ENCODE measurements around the gene CACNB4.
A peak's percentile ranks its signal among the peaks of the same experiment; 100 is the strongest.
"Not testable (repeated sequence)": the region's sequence is repeated elsewhere in the genome, so short reads cannot be mapped to it uniquely, and the experiment has no call there.

The CACNB4 gene

DNA sequence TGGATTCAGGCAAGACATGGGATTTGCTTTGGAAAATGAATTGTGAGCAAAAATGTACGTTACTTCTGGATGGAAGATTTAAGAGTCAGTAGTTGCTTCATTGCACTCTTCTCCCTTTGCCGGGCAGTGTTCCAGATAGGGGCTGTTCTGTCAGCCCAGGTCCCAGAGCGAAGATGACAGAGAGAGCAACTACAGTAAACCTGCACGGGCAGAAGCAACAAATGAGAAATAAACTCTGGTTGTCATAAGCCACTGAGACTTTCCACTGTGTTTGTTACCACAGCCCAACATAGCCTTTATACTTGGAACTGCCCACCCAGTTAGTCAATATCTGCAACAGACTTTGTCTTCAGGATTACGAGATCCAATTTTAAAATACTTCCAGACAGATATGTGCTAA lies 83.3 kb downstream of the CACNB4 start:
- no peak for DNase-seq

DNA sequence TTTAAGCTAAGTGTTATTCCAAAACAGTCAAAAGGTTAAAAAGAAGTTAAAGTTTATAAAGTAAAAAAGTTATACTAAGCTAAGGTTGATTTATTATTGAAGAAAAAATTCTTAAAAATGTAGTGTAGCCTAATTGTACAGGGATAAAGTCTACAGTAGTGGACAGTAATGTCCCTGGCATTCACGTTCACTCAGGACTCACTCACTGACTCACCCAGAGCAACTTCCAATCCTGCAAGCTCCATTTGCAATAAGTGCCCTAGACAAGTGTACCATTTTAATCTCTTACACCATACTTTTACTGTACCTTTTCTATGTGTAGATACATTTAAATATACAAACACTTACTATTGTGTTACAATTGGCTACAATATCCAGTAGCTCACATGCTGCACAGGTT lies 86.1 kb downstream of the CACNB4 start:
- DNase-seq: no peak

GRCh38 chr2:152011724-152012123 lies 87.1 kb downstream of the CACNB4 start:
- DNase-seq: no peak

- no peak for DNase-seq
Measured at GRCh38 chr2:152005607-152006006, 93.2 kb downstream of the CACNB4 start.

GRCh38 chr2:152003283-152003682 lies 95.6 kb downstream of the CACNB4 start:
- not testable (repeated sequence) for DNase-seq

DNA sequence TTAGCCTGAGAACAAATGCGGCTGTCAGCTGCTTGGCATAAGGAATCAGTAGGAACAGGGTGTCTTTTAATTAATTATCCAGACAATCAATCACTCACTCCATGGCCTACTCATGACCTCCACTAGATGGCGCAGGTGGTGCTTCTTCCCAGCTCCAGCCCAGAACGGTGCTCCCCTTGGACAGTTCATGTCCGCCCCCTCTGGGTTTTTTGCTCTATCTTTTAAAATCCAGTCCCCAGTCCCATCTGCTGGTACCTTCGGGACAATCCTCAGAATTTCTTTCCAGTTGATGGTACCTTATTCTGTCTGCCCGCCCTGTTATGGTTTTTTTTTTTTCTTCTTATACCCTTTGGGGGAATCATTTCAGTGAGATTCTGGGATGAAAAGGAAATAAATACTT lies 99.8 kb downstream of the CACNB4 start:
- DNase-seq: peak; percentile 50

- DNase-seq: no peak
Measured at GRCh38 chr2:151996243-151997003, 102.4 kb downstream of the CACNB4 start.

DNA sequence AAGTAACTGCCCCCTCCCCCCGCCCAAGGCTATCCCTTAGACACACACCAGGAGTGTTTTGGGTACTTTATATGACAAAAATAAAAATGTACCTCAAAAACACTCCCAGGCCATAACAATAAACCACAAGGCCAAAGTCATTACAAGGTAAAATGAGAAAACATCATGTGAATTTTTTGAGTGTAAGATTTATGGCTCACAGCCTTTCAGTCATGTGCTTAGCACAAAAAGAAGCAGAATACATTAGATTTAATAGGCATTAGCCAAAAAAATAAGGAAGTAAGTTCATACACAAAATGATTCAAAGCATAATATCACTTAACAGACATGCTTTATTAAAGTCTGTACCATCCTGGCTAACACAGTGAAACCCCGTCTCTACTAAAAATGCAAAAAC lies 103.7 kb downstream of the CACNB4 start:
- DNase-seq: no peak

GRCh38 chr2:151994178-151994577 lies 104.7 kb downstream of the CACNB4 start:
- not testable (repeated sequence) for DNase-seq

GRCh38 chr2:151991010-151991409 lies 107.8 kb downstream of the CACNB4 start:
- no peak for DNase-seq

GRCh38 chr2:151989378-151989777 lies 109.5 kb downstream of the CACNB4 start:
- DNase-seq: no peak

DNA sequence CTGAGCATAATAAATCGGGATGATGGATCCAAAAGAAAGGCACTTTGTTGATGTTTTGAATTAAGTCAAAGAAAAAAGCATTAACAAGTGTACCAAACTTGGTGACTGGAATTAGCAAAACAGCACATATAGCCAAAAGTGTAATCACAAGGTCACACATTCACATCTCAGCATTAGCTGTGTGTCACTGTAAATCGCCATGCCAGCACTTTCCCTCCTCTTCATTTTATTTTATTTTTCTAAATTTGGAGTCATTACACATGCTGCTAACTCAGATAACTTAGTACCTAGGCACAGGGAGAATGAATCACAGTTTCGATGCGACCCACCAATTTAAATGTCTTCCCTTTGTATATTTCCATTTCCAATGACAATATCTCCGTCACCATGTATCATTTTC lies 111.4 kb downstream of the CACNB4 start:
- DNase-seq: no peak

GRCh38 chr2:151984424-151985083 lies 114.3 kb downstream of the CACNB4 start:
- DNase-seq: no peak

DNA sequence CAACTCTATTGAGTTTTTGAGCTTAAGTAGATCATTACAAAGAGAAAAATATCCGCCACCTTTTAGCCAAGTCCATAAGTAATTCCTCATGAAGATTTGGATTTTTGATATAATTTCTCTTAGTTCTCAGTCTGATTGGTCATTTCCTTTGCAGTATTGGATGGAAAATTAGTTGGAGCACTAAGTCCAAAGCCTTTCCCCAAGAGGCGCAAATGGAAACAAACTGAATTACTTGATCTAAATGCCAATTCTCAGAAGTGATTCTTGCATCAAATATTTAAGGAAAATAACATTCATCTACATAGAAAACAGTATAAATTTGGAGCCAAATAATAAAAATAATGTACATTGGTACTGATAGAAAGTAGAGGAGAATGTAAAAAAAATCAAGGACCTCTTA lies 115.6 kb downstream of the CACNB4 start:
- no peak for DNase-seq

GRCh38 chr2:151981886-151982285 lies 117.0 kb downstream of the CACNB4 start:
- DNase-seq: no peak

- DNase-seq: no peak
Measured at GRCh38 chr2:151979694-151980093, 119.2 kb downstream of the CACNB4 start.

- DNase-seq: no peak
Measured at GRCh38 chr2:151978709-151979108, 120.1 kb downstream of the CACNB4 start.

DNA sequence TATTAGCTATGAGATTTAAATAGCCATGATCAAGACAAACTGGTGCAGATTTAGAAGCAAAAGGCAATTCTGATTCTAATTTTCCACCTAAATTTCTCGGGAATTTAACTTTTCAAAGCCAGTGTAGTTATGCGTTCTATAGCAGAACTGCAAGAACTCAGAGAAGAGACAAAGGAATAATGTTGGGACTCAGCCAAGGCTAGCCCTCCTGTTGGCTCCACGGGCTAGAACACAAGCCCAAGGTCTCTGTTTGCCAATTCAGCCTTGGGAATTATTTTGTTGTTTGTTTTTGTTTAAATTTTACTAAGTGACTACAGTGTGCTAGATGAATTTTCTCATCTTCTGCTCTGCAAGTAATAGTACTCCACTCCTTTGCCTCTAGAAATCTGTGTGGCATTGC lies 121.2 kb downstream of the CACNB4 start:
- no peak for DNase-seq

DNA sequence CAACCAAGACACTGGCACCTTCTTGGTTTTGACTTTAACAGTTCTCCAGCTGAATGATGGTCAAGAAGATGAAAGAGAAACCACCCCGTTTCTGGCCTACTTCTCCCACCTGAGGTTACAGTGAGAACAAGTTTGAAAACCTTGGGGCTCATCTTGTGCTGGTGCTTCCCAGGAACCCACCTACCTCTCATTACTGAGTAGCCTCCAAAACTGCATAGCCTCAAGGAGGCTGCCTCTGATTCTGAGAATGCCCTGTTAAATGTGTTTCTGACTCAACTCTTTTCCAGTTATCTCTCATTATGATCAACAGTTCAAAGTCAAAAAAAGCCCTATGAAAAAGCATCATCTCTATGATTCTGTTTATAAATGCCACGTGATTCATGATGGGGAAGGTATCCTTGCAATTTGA lies 121.9 kb downstream of the CACNB4 start:
- DNase-seq: no peak

DNA sequence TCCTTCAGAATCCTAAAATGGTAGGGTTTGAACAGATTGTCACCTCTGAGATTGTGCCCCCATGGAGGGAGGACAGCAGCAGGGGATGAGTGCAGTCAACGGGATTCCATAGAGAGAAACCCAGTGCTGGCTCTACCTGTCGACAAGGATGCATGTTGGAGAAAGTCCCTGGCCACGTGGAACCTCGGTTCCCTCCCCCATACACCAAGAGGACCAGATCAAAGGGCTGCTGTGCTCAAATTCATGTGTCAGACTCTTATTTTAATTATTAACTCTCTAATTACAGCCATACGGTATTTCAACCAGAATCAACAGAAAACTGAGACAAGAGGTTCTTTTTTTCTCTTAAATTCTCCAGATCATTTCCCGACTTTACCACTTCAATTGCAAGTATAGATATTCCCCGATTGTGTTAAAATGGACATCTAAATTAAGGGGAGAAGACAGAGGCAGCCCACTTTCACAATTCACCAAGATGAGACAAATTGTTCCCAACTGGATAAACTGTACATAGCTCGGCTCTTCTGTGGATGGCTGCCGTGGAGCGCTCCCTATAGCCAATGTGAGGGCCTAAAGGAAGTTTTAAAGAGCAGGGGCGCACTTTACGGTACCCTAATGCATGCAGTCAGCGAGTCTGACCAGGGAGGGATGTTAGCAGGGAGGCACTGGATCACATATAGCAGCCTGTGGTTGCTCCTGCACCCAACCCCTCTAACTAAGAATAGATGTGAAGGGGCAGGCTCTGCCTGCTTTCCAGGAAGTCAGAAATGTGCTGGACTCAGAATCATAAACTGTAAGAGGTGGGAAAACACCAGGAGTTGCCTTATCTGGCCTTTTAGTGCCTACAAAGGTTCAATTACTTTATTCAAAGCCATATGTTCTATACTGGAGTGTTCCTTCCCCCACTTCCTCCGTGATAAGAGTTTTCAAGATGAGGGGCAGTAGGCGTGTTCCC lies 123.1 kb downstream of the CACNB4 start:
- no peak for DNase-seq

GRCh38 chr2:151974988-151975387 lies 123.9 kb downstream of the CACNB4 start:
- DNase-seq: no peak

DNA sequence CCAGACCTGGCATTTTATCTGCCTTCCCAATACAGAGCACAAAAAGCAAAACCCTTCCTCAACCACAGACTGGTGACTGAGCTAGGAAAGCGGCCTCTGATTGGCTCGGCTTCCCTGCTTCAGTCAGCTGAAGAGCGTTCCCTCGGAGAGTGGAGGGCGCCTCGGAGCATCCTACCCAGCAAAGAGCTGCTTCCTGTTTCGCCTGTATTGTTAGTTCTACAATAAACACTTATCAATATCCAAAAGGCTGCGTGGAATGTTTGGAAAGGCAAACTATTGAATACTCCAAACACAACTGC lies 125.0 kb downstream of the CACNB4 start:
- DNase-seq: no peak

DNA sequence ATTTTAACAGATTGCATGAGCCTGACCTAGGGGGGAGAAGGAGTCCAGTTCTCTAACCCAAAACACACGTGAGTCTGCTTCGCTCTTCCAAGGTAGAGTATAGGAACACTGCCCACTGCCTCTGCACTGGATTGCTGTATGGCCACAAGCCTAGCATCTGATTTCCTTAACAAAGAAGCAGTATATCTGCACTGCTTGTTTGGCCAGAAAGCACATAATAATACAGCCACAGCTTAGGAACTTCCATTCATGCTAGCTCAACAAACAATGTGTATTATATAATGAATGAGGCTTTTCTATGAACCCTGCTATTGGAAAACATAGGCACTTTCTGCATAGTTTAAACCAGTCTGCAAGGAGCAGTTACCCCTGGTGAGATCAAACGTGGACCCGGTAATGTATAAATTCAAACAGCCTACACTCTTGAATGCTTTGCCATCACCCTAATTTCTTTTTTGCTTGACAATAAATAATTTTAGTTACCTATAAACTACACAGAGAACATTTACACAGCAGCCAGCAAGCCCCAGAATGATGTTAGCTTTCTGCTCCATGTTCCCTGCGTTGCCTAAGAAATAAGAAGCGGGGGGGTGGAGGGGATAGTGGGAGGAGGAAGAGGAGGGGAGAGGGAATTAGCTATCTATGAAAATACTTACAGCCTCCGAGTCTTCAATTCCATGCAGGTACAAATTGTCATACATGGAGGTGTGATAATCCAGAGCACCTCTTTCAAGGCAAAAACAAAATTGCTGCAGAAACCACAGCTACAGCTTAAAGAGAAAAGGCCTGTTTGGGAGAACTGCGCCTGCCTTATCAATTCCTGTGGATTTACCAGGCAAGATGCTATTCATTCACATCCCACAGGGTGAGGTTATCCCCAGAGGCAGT lies 125.6 kb downstream of the CACNB4 start:
- no peak for DNase-seq
